HepG2 (cell line): ENCODE results near the gene NGEF. TPM values are rescaled to one million over a fixed set of nuclear protein-coding genes. Genes with fewer than 3 reads are reported as not detected.

ENCODE experiments used
- ATF4 ChIP-seq, 2 experiments: fragments of 450-650 bp in 1 of 2; sonication (generic) in 1 of 2; formaldehyde crosslinking; IDR thresholded peaks; 2 replicates each; pipeline versions ENCODE4 v1.5.0 to v1.8.0; 2020 to 2022; ENCODE audit warnings: mild to moderate bottlenecking in 1 of 2, missing genetic modification reagents in 1 of 2
- BORCS8-MEF2B ChIP-seq: sonication (generic); formaldehyde crosslinking; IDR thresholded peaks from 2 replicates; pipeline ENCODE4 v1.8.0; 2022; ENCODE audit warnings: mild to moderate bottlenecking, missing genetic modification reagents
- CEBPB ChIP-seq: IDR thresholded peaks from 2 replicates; pipeline ENCODE4 v1.6.1; 2011; ENCODE audit warnings: low read depth, low read length, improper control_type of control experiment, borderline replicate concordance
- CTCF ChIP-seq: sonication (generic); formaldehyde crosslinking; IDR thresholded peaks from 2 replicates; pipeline ENCODE4 v1.5.0; 2020; ENCODE audit warnings: mild to moderate bottlenecking, missing genetic modification reagents, moderate library complexity
- DRAP1 ChIP-seq: IDR thresholded peaks from 2 replicates; pipeline ENCODE4 v1.6.1; 2016; ENCODE audit warnings: missing genetic modification reagents, missing compliant biosample characterization
- ELF3 ChIP-seq: IDR thresholded peaks from 2 replicates; pipeline ENCODE4 v1.6.1; 2016; ENCODE audit warnings: missing genetic modification reagents, missing compliant biosample characterization
- IKZF5 ChIP-seq: IDR thresholded peaks from 2 replicates; pipeline ENCODE4 v1.6.1; 2018; ENCODE audit warnings: missing genetic modification reagents, mild to moderate bottlenecking, missing compliant biosample characterization
- KDM5A ChIP-seq: fragments of 200-600 bp; sonication (generic); IDR thresholded peaks from 2 replicates; pipeline ENCODE4 v1.7.0; 2018; ENCODE audit warnings: antibody characterized with exemption, mild to moderate bottlenecking, low read length, borderline replicate concordance
- NAIF1 ChIP-seq: sonication (generic); formaldehyde crosslinking; IDR thresholded peaks from 2 replicates; pipeline ENCODE4 v1.5.0; 2020; ENCODE audit warnings: mild to moderate bottlenecking, missing genetic modification reagents, borderline replicate concordance
- NCOA5 ChIP-seq: sonication (generic); formaldehyde crosslinking; IDR thresholded peaks from 2 replicates; pipeline ENCODE4 v1.4.0; 2020; ENCODE audit warnings: missing genetic modification reagents
- NFIB ChIP-seq: sonication (generic); formaldehyde crosslinking; IDR thresholded peaks from 2 replicates; pipeline ENCODE4 v1.9.0; 2021; ENCODE audit warnings: missing genetic modification reagents, mild to moderate bottlenecking, borderline replicate concordance
- PHF21A ChIP-seq: sonication (generic); formaldehyde crosslinking; IDR thresholded peaks from 2 replicates; pipeline ENCODE4 v1.5.0; 2020; ENCODE audit warnings: mild to moderate bottlenecking, missing genetic modification reagents
- RAD21 ChIP-seq: fragments of 450-650 bp; formaldehyde crosslinking; IDR thresholded peaks from 2 replicates; pipeline ENCODE4 v1.5.0; 2020; ENCODE audit warnings: mild to moderate bottlenecking
- REPIN1 ChIP-seq: sonication (generic); formaldehyde crosslinking; IDR thresholded peaks from 2 replicates; pipeline ENCODE4 v1.8.0; 2022; ENCODE audit warnings: missing genetic modification reagents, low read depth, mild to moderate bottlenecking, borderline replicate concordance
- RXRB ChIP-seq: IDR thresholded peaks from 2 replicates; pipeline ENCODE4 v1.6.1; 2016; ENCODE audit warnings: borderline replicate concordance, missing genetic modification reagents, missing compliant biosample characterization
- STAT5B ChIP-seq: sonication (generic); formaldehyde crosslinking; IDR thresholded peaks from 2 replicates; pipeline ENCODE4 v1.4.0; 2020; ENCODE audit warnings: missing genetic modification reagents
- TMF1 ChIP-seq: sonication (generic); formaldehyde crosslinking; IDR thresholded peaks from 2 replicates; pipeline ENCODE4 v1.8.1; 2022; ENCODE audit warnings: low read depth, missing genetic modification reagents
- YY1 ChIP-seq: IDR thresholded peaks from 2 replicates; pipeline ENCODE4 v1.6.1; 2011; ENCODE audit warnings: low read length, low read depth, moderate library complexity, mild to moderate bottlenecking; ENCODE audit not compliant: insufficient read depth, insufficient replicate concordance
- ZKSCAN5 ChIP-seq: sonication (generic); formaldehyde crosslinking; IDR thresholded peaks from 2 replicates; pipeline ENCODE4 v1.5.1; 2020; ENCODE audit warnings: mild to moderate bottlenecking, missing genetic modification reagents
- ZNF33A ChIP-seq: sonication (generic); formaldehyde crosslinking; IDR thresholded peaks from 2 replicates; pipeline ENCODE4 v1.5.1; 2020; ENCODE audit warnings: missing genetic modification reagents, mild to moderate bottlenecking, moderate library complexity, borderline replicate concordance
- ZNF350 ChIP-seq: sonication (generic); formaldehyde crosslinking; IDR thresholded peaks from 2 replicates; pipeline ENCODE4 v1.4.0; 2020; ENCODE audit warnings: mild to moderate bottlenecking, low read depth, missing genetic modification reagents, borderline replicate concordance
- ZNF552 ChIP-seq: sonication (generic); formaldehyde crosslinking; IDR thresholded peaks from 2 replicates; pipeline ENCODE4 v1.9.0; 2022; ENCODE audit warnings: missing genetic modification reagents, mild to moderate bottlenecking, borderline replicate concordance
- ZNF563 ChIP-seq: sonication (generic); formaldehyde crosslinking; IDR thresholded peaks from 2 replicates; pipeline ENCODE4 v1.8.0; 2022; ENCODE audit warnings: mild to moderate bottlenecking, moderate library complexity, missing genetic modification reagents
- ZNF775 ChIP-seq: sonication (generic); formaldehyde crosslinking; IDR thresholded peaks from 2 replicates; pipeline ENCODE4 v1.4.0; 2020; ENCODE audit warnings: missing genetic modification reagents, mild to moderate bottlenecking, moderate library complexity, borderline replicate concordance
- polyA plus RNA-seq, 8 experiments: library from polyadenylated mRNA; depleted of rRNA in 3 of 8; stranded (reverse) in 7 of 8; unstranded in 1 of 8; fragments of >200 nt; fragmentation: Illumina TruSeq in 4 of 8; extraction: Trizol in 4 of 8; gene quantifications; 2 replicates each; pipeline versions ENCODE4 v1.2.1 to v1.2.3, GENCODE V29; 2011 to 2016; ENCODE audit warnings: low read depth in 4 of 8, missing spikeins in 1 of 8, mixed read lengths in 1 of 8; ENCODE audit not compliant: insufficient read depth in 1 of 8
- total RNA-seq, 5 experiments: library from RNA; depleted of rRNA; stranded (reverse); fragments of >200 nt; fragmentation: Illumina TruSeq; extraction: Trizol; gene quantifications; 2 replicates each; pipeline ENCODE4 v1.2.3, GENCODE V29; 2016; ENCODE audit warnings: low read depth in 1 of 5
- TF ChIP-seq, protein P1 (sequence below): sonication (generic); formaldehyde crosslinking; IDR thresholded peaks from 2 replicates; pipeline ENCODE4 v1.8.1; 2023; ENCODE audit warnings: mild to moderate bottlenecking, moderate library complexity, missing genetic modification reagents

The NGEF gene
- total and polyA plus RNA-seq, 2 of the 13 experiments (the other 11 are each of a cell fraction or from before 2014, with no cell fraction given), result 14.4 to 36.9 TPM

DNA sequence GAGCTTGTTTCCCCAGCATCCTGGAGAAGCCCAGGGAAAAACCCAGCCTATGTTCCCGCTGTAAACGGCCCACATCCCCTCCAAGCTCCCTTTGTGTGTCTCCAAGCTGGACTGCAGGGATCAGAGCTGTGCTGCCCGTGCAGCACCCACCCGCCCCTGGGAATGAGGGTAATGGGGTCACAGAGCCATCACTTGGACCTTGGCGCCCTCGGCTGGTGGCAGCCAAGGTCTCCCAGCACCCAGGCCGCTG lies 46.4 kb upstream of the NGEF start (continued):
- 0 out of 2 replicates have a peak, but pooled peaks have one; percentile 56 for TF ChIP-seq DRAP1 (CRISPR knock-in tag)
- TF ChIP-seq ZNF33A (CRISPR knock-in tag), result no peak; the same call in 1 of the 2 replicates
- no peak for TF ChIP-seq NAIF1 (CRISPR knock-in tag)
- 0 out of 2 replicates have a peak, but pooled peaks have one; percentile 36 for TF ChIP-seq IKZF5 (CRISPR knock-in tag)
- TF ChIP-seq KDM5A, result no peak; the same call in 1 of the 2 replicates
- TF ChIP-seq ZNF775 (CRISPR knock-in tag), result no peak
- no peak for TF ChIP-seq CEBPB
- TF ChIP-seq CTCF (CRISPR knock-in tag), result peak; percentile 96
- 0 out of 2 replicates have a peak, but pooled peaks have one; percentile 34 for TF ChIP-seq STAT5B (CRISPR knock-in tag)
- 0 out of 2 replicates have a peak, but pooled peaks have one; percentile 15 for TF ChIP-seq PHF21A (CRISPR knock-in tag)
- TF ChIP-seq ZNF563, result no peak
- TF ChIP-seq ZNF552 (CRISPR knock-in tag), result no peak
- no peak for TF ChIP-seq ATF4 (CRISPR knock-in tag; IDR thresholded peaks at IDR 0.05)
- no peak for TF ChIP-seq NFIB (CRISPR knock-in tag)
- peak; percentile 19; the same call in 1 of the 2 replicates for TF ChIP-seq BORCS8-MEF2B (CRISPR knock-in tag)
- TF ChIP-seq REPIN1, result no peak
- no peak for TF ChIP-seq NCOA5 (CRISPR knock-in tag)
- no peak for TF ChIP-seq ELF3 (CRISPR knock-in tag)
- TF ChIP-seq, protein P1, sequence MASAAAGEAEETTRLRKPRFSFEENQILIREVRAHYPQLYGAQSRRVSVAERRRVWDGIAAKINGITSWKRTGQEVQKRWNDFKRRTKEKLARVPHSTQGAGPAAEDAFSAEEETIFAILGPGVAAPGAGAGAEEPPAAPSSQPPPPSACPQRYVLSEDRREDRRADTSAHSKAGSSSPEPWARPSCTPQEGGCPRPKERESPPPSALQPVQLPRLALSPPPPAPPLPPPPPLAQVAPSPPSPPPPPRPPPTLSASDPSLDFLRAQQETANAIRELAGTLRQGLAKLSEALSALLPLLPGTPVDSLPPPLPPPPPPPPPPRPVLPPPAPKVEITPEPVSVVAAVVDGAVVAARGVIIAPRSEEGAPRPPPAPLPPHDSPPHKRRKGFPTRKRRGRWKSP (CRISPR knock-in tag), result peak; percentile 36; the same call in 1 of the 2 replicates
- peak; percentile 78 for TF ChIP-seq RAD21 (CRISPR knock-in tag)
- TF ChIP-seq ZKSCAN5 (CRISPR knock-in tag), result no peak
- peak; percentile 57; the same call in 1 of the 2 replicates for TF ChIP-seq ZNF350 (CRISPR knock-in tag)
- TF ChIP-seq YY1, result peak; percentile 42
- no peak for TF ChIP-seq TMF1 (CRISPR knock-in tag)
- TF ChIP-seq RXRB (CRISPR knock-in tag), result peak; percentile 73
